ENCODE measurements around the gene GTF2IRD1. TPM values are rescaled to one million over a fixed set of nuclear protein-coding genes. Genes with fewer than 3 reads are reported as not detected.

GTF2IRD1 gene
- total RNA-seq, 2 donors from 2014 or later = 18.3 to 29.5 TPM

DNA sequence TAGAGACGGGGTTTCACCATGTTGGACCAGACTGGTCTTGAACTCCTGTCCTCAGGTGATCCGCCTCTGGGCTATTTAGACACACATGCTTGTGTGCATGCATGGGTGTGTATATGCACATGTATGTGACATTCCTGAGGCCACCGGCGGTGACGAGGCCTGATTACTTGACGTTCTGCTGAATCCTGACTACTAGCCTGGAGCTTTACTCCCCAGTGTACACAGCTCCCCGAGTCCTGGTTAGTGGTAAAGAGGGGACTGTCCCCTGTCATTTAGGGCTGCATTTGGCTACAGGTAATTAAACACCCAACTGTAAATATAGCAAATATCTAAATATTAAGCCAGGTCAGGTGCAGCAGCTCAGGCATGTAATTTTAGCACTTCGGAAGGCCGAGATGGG lies 14.2 kb downstream of the GTF2IRD1 start:
- Histone ChIP-seq H3K36me3 (no peaks in the 10 kb centered on the region), H3K9me3 (no peaks in the 10 kb centered on the region), H3K4me1 (peaks cover 14% of the 10 kb centered on the region), H3K4me3 (no peak overlapping the region), H3K9ac (ENCODE audit: low read depth in 2 of 2, low read length in 2 of 2) (no peak overlapping the region), H3K27me3 (no peaks in the 10 kb centered on the region), H3K27ac (no peak overlapping the region)
- intact Hi-C loops (cut with DNase I) = no loop called here
- TF ChIP-seq CTCF (IDR thresholded peaks at IDR 0.05) = no peak
- no peak for DNase-seq

GRCh38 chr7:74470504-74470903 lies 16.8 kb downstream of the GTF2IRD1 start:
- Histone ChIP-seq H3K4me1 (peaks cover 6% of the 10 kb centered on the region), H3K4me3 (no peak overlapping the region), H3K27me3 (no peaks in the 10 kb centered on the region), H3K27ac (no peak overlapping the region), H3K36me3 (no peaks in the 10 kb centered on the region), H3K9ac (ENCODE audit: low read depth in 2 of 2, low read length in 2 of 2) (no peak overlapping the region), H3K9me3 (no peaks in the 10 kb centered on the region)
- intact Hi-C loops (cut with DNase I) = no loop called here
- no peak for TF ChIP-seq CTCF (IDR thresholded peaks at IDR 0.05)
- no peak for DNase-seq

DNA sequence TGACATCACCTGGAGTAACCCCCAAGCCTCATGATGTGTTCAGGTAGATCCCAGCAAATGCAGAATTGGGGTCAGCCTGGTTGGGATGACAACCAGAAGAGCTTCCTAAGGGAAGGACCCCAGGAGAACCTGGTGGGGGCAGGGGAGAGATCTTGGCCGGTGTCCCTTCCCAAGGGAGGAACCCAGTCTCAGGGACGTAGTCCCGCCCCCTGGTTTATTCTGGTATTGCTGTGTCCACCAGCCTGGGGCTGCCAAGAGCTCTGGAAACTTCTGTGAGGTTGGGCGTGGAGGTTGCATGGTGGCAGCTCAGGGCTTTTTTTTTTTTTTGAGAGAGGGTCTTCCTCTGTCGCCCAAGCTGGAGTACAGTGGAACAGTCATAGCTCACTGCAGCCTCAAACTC lies 19.4 kb downstream of the GTF2IRD1 start:
- no peak overlapping the region for H3K4me3 ChIP-seq
- H3K27me3 ChIP-seq = no peaks in the 10 kb centered on the region
- H3K9me3 ChIP-seq = no peaks in the 10 kb centered on the region
- H3K9ac ChIP-seq (ENCODE audit: low read depth in 2 of 2, low read length in 2 of 2) = no peak overlapping the region
- peaks cover 11% of the 10 kb centered on the region for H3K4me1 ChIP-seq
- intact Hi-C loops (cut with DNase I) = no loop called here
- no peaks in the 10 kb centered on the region for H3K36me3 ChIP-seq
- no peak overlapping the region for H3K27ac ChIP-seq
- no peak for TF ChIP-seq CTCF (IDR thresholded peaks at IDR 0.05)
- no peak for DNase-seq

- peaks cover 20% of the 10 kb centered on the region for H3K4me1 ChIP-seq
- H3K36me3 ChIP-seq = no peaks in the 10 kb centered on the region
- no peak for DNase-seq
- no peaks in the 10 kb centered on the region for H3K9me3 ChIP-seq
- TF ChIP-seq CTCF (IDR thresholded peaks at IDR 0.05) = no peak
- H3K27me3 ChIP-seq = no peaks in the 10 kb centered on the region
- no peak overlapping the region for H3K4me3 ChIP-seq
- H3K9ac ChIP-seq (ENCODE audit: low read depth in 2 of 2, low read length in 2 of 2) = no peak overlapping the region
- no peak overlapping the region for H3K27ac ChIP-seq
- intact Hi-C loops (cut with DNase I) = no loop called here
Measured at GRCh38 chr7:74474271-74474865, 20.7 kb downstream of the GTF2IRD1 start.

DNA sequence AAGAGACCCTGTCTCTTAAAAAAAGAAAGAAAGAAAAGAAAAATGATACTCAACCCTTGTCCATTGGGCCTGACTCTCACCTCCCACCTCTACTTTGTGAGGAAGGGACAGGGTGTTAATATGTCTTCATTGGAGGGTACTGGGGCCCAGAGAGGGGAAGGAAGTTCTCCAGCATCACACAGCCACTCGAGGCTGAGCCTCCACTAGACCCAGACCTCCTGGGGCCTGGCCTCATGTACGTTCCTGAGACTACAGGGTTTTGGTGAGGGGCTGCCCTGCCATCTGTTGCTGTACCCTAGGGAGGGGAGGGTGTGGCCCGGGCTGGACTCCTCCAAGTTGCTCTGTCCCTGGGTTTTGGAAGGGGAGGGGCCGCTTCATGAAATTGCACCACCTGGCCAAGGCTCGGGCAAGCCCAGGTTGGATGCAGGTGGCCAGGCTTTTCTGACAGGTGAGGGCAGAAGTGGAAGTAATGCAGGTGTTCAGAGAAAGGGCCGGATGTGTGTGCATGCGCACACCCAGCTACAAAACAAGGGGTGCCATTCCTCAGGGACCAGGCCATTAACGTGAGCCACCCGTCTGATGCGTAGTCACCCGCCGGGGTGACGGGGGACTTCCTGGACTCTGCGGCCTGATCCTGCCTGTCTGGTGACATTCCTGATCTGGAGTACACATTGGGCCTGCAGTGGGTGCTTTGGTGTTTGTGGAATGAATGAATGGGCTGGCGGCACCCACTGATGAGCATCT lies 21.7 kb downstream of the GTF2IRD1 start:
- no peaks in the 10 kb centered on the region for H3K9me3 ChIP-seq
- no peak for TF ChIP-seq CTCF (IDR thresholded peaks at IDR 0.05)
- no peak overlapping the region for H3K27ac ChIP-seq
- H3K36me3 ChIP-seq = no peaks in the 10 kb centered on the region
- intact Hi-C loops (cut with DNase I) = no loop called here
- no peaks in the 10 kb centered on the region for H3K27me3 ChIP-seq
- peak; percentile 66 for DNase-seq
- no peak overlapping the region for H3K4me3 ChIP-seq
- no peak overlapping the region for H3K9ac ChIP-seq (ENCODE audit: low read depth in 2 of 2, low read length in 2 of 2)
- peaks cover 26% of the 10 kb centered on the region for H3K4me1 ChIP-seq
